HFF-Myc (cell line): ENCODE data around the gene FUT3.

Source experiments
- DNase-seq: peaks from one replicate; pipeline ENCODE4 v3.0.0-alpha.2; 2011; ENCODE audit warnings: low read depth; ENCODE audit errors: extremely low read depth
- H3K4me3 ChIP-seq: replicated peaks from 2 replicates; pipeline ENCODE4 v1.5.1; 2011; ENCODE audit warnings: low read depth, mild to moderate bottlenecking, control low read depth, low read length
- TF ChIP-seq, protein P1 (sequence below): IDR thresholded peaks from 2 replicates; pipeline ENCODE4 v1.5.1; 2012; ENCODE audit warnings: mild to moderate bottlenecking, low read depth, low read length, control low read depth; ENCODE audit errors: missing control alignments

The FUT3 gene

DNA sequence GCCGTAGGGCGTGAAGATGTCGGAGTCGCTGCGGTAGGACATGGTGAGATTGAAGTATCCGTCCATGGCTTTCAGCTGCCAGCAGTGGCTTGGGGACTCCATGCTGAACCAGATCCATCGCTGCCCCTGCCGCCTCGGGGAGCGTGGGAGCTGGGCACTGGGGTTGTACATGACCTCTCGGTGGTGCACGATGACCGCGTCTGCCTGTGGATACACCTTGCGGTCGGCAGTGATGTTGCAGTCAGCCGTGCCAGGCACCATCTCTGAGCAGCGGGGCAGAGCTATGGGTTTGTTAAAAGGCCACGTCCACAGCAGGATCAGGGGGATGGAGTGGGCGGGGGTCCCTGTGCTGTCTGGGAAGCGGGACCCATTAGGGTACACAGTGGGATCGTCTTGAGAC, 19.2 kb downstream of the FUT3 start:
- TF ChIP-seq, protein P1, sequence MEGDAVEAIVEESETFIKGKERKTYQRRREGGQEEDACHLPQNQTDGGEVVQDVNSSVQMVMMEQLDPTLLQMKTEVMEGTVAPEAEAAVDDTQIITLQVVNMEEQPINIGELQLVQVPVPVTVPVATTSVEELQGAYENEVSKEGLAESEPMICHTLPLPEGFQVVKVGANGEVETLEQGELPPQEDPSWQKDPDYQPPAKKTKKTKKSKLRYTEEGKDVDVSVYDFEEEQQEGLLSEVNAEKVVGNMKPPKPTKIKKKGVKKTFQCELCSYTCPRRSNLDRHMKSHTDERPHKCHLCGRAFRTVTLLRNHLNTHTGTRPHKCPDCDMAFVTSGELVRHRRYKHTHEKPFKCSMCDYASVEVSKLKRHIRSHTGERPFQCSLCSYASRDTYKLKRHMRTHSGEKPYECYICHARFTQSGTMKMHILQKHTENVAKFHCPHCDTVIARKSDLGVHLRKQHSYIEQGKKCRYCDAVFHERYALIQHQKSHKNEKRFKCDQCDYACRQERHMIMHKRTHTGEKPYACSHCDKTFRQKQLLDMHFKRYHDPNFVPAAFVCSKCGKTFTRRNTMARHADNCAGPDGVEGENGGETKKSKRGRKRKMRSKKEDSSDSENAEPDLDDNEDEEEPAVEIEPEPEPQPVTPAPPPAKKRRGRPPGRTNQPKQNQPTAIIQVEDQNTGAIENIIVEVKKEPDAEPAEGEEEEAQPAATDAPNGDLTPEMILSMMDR = no peak
- no peak for DNase-seq
- no peak overlapping the region for H3K4me3 ChIP-seq

DNA sequence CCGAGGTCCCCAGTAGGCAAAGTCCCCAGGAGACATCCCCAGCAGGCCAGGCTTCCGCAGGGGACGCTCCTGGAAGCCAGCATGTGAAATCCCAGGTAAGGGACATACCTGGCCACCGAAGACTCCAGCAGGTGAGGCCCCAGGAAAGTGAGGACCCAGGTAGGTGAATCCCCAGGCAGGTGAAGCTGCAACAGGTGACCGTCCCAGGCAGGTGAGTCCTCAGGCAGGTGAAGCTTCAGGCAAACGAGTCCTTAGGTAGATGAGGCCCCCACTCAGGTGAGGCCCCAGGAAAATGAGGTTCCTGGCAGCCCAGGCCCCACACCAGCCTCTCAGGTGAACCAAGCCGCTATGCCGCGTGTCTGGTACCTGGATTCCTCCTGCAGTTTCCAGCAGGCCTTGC, 20.1 kb downstream of the FUT3 start:
- no peak overlapping the region for H3K4me3 ChIP-seq
- no peak for DNase-seq
- TF ChIP-seq, protein P1 = no peak

DNA sequence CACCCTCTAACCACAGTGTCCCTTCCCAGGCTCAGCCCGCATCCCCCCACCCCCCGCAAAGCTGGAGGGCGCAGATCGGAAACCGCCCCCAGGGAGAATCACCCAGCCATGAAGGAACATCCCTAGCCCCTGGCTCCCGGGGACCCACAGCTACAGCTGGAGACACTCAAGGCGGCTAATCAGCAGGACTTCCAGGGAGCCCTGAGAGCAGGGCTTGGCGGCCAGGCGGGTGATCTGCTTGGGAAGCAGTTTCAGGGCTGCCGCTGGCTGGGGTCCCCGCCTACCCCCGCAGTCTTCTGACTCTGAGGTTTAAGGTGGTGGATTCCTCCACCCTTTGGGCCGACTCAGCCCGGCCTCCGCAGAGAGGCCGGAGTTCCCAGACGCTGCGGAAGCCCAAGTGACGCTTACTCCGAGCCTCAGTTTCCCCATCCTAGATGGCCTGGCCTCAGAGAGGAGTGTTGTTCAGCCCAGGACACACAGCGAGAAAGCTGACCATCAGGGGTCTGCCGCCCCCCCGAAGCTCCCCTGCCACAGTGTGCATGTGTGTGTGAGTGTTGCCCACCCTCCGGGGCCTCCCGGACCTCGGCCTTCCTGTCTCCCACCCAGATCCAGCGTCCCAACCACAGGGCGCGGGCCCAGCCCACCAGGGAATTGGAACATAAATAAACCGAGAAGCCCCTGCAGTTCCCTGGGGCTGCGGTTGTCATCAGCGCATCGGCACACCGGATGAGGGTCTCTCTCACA, 21.5 kb downstream of the FUT3 start:
- TF ChIP-seq, protein P1 = no peak
- no peak overlapping the region for H3K4me3 ChIP-seq

DNA sequence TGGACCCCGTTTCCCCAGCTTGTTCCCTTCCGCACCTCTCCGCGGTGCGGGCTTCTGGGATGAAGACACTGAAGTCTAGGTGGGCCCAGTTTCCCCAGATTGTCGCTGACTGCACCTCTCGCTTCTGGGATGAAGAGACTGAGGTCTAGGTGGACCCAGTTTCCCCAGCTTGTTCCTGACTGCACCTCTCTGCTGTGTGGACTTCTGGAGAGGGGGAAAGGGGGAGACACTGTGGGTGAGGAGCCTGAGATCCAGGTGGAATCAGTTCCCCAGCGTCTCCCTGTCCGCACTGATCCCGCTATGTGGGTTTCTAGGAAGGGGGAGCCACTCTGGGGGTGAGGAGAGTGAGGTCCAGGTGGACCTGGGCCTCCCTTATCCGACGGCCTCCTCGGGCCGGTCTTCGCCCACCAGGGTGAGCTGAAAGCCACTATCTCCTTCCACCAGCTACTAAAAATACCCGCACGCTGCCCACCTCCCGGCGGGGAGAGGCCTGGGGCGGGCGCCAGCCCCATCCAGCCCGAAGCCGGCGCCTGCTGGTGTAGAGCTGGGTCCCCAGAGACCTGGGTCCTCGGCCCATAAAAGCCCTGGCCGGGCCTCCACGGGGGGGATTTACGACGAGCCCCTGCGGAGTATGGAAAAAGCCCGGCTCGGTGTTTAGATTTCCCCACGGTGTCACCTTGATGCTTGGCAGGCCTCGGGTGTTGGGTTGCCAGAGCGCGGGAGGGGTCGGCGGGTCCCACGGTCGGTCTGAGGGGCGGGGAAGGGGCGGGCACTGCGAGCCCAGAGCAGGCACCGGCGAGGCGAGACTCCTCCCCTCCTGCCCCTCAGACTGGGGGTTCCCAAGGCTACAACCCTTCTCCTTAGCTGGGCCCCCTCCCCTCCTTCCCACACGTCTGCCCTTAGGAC, 22.3 kb downstream of the FUT3 start:
- no peak for DNase-seq

More for the DNA sequence above, 21.5 kb downstream of the FUT3 start:
- no peak for DNase-seq

DNA sequence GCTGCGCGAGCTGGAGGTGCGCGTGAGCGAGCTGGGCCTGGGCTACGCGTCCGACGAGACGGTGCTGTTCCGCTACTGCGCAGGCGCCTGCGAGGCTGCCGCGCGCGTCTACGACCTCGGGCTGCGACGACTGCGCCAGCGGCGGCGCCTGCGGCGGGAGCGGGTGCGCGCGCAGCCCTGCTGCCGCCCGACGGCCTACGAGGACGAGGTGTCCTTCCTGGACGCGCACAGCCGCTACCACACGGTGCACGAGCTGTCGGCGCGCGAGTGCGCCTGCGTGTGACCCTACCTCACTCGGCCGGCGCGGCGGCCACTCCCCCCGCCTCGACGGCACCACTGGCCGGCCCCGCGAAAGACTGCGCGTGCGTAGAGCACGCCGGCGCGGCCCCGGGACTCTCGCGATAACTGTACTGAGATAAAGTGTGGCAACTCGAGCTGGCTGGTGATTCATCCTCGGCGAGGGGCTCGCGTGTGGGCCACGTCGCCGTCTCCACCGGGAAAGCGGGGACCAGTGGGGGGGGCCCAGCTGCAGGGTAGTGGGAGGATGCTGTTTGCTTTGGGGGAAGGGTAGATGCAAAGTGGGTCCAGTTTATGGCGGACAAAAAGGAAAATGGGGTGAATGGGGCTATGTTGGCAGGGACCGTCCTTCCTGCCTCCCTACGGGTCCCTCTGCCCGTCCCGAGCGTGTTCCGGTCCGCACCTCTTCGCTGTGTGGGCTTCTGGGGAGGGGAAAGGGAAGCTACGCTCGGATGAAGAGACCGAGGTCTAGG, 23.2 kb downstream of the FUT3 start:
- TF ChIP-seq, protein P1 = no peak
- H3K4me3 ChIP-seq = peak overlapping the region; percentile 47
- DNase-seq = peak; percentile 60

More for the DNA sequence above, 22.3 kb downstream of the FUT3 start:
- H3K4me3 ChIP-seq = peak overlapping the region; percentile 47
- TF ChIP-seq, protein P1 = no peak

DNA sequence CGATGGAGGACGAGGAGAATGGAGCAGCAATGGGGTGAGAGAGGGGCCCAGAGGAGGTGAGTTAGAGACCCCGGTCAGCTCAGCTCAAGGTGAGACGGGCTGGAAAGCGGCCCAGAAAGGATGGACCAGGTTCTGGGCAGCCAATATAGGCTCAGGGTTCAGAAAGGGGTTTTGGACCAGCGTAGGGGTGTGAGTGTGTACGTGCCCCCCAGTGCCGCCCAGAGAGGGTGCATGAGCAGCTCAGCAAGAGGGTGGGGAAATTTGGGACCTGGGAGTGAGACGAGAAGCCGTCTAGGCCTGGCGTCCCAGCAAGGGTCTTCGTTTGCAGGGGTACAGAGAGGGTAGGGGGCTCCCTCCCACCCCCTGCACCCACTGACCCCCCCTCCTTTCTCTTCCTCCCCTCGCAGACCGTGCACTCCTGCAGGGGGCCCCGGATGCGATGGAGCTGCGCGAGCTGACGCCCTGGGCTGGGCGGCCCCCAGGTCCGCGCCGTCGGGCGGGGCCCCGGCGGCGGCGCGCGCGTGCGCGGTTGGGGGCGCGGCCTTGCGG, 23.8 kb downstream of the FUT3 start:
- H3K4me3 ChIP-seq = no peak overlapping the region
- no peak for DNase-seq
- TF ChIP-seq, protein P1 = no peak
